Fibroblast of lung (primary cell): ENCODE measurements around the gene FAM193B. TPM values are rescaled to one million over a fixed set of nuclear protein-coding genes. Genes with fewer than 3 reads are reported as not detected.

ENCODE experiments used
- DNase-seq, 2 donors: peaks; one replicate each; pipeline versions ENCODE4 v3.0.0 to v3.0.0-alpha.2; 2010; ENCODE audit warnings: low read depth in 2 of 2
- H2AFZ ChIP-seq: 2 replicates; pipeline ENCODE4 v1.5.1; 2012; ENCODE audit warnings: low read length, control low read depth, inconsistent platforms
- H3K27ac ChIP-seq: 2 replicates; pipeline ENCODE4 v1.5.1; 2011; ENCODE audit warnings: low read length, control low read depth; ENCODE audit not compliant: insufficient read depth
- H3K27me3 ChIP-seq: 2 replicates; pipeline ENCODE4 v1.5.1; 2011; ENCODE audit warnings: mild to moderate bottlenecking, low read length; ENCODE audit not compliant: control insufficient read depth, insufficient read depth
- H3K36me3 ChIP-seq: 2 replicates; pipeline ENCODE4 v1.5.1; 2011; ENCODE audit warnings: low read length; ENCODE audit not compliant: control insufficient read depth, insufficient read depth
- H3K4me1 ChIP-seq: 2 replicates; pipeline ENCODE4 v1.5.1; 2011; ENCODE audit warnings: low read length; ENCODE audit not compliant: control insufficient read depth, insufficient read depth; ENCODE audit errors: extremely low read depth
- H3K4me2 ChIP-seq: 2 replicates; pipeline ENCODE4 v1.5.1; 2011; ENCODE audit warnings: low read length, control low read depth; ENCODE audit not compliant: insufficient read depth; ENCODE audit errors: extremely low read depth
- H3K4me3 ChIP-seq, 4 experiments: fragments of 200-600 bp in 1 of 4; sonication (generic) in 1 of 4; replicated peaks in 1 of 4; 2 replicates each; pipeline ENCODE4 v1.5.1; 2011 to 2016; ENCODE audit warnings: low read length in 4 of 4, low read depth in 3 of 4, mild to moderate bottlenecking in 3 of 4, control low read depth in 2 of 4, inconsistent platforms in 1 of 4, mixed read lengths in 1 of 4; ENCODE audit not compliant: insufficient read depth in 1 of 4; ENCODE audit errors: control extremely low read depth in 1 of 4
- H3K79me2 ChIP-seq: 2 replicates; pipeline ENCODE4 v1.5.1; 2012; ENCODE audit warnings: mild to moderate bottlenecking, low read length, inconsistent platforms; ENCODE audit not compliant: control insufficient read depth, insufficient read depth
- H3K9ac ChIP-seq: 2 replicates; pipeline ENCODE4 v1.5.1; 2011; ENCODE audit warnings: mild to moderate bottlenecking, low read length, control low read depth; ENCODE audit not compliant: insufficient read depth
- H3K9me3 ChIP-seq: 2 replicates; pipeline ENCODE4 v1.5.1; 2012; ENCODE audit warnings: low read depth, low read length; ENCODE audit not compliant: control insufficient read depth, insufficient read depth
- H4K20me1 ChIP-seq: 2 replicates; pipeline ENCODE4 v1.5.1; 2011; ENCODE audit warnings: low read length; ENCODE audit not compliant: control insufficient read depth, insufficient read depth; ENCODE audit errors: extremely low read depth
- EZH2 ChIP-seq: IDR thresholded peaks from 2 replicates; pipeline ENCODE4 v1.5.1; 2012; ENCODE audit warnings: low read length, control low read depth, mild to moderate bottlenecking; ENCODE audit errors: missing control alignments
- polyA plus RNA-seq, 2 donors: library from polyadenylated mRNA; depleted of rRNA in 1 of 2; stranded (reverse) in 1 of 2; unstranded in 1 of 2; fragments of >200 nt; gene quantifications; 2 replicates each; pipeline ENCODE4 v1.2.1, GENCODE V29; 2011 to 2012; ENCODE audit warnings: missing spikeins in 1 of 2
- total RNA-seq: library from RNA; depleted of rRNA; stranded (reverse); fragments of >200 nt; gene quantifications from 2 replicates; pipeline ENCODE4 v1.2.1, GENCODE V29; 2014
- TF ChIP-seq, protein P1 (sequence below), 2 donors: IDR thresholded peaks in 1 of 2; conservative IDR thresholded peaks in 1 of 2; 1 replicate in 1 of 2; 2 replicates in 1 of 2; pipeline ENCODE4 v1.5.1; 2011 to 2012; ENCODE audit warnings: low read length in 2 of 2, control low read depth in 1 of 2, inconsistent platforms in 1 of 2, low read depth in 1 of 2, mild to moderate bottlenecking in 1 of 2

The FAM193B gene
- total and polyA plus RNA-seq, 2 donors (not counting 1 experiment from before 2014, with no cell fraction given): 27.9 to 28.4 TPM

GRCh38 chr5:177491983-177492746, 62.2 kb downstream of the FAM193B start:
- no peak overlapping the region for H2AFZ ChIP-seq
- no peaks in the 10 kb centered on the region for H3K27me3 ChIP-seq
- H3K4me2 ChIP-seq: no peak overlapping the region
- no peaks in the 10 kb centered on the region for H3K9me3 ChIP-seq
- H3K36me3 ChIP-seq: peaks cover 69% of the 10 kb centered on the region
- TF ChIP-seq, protein P1, sequence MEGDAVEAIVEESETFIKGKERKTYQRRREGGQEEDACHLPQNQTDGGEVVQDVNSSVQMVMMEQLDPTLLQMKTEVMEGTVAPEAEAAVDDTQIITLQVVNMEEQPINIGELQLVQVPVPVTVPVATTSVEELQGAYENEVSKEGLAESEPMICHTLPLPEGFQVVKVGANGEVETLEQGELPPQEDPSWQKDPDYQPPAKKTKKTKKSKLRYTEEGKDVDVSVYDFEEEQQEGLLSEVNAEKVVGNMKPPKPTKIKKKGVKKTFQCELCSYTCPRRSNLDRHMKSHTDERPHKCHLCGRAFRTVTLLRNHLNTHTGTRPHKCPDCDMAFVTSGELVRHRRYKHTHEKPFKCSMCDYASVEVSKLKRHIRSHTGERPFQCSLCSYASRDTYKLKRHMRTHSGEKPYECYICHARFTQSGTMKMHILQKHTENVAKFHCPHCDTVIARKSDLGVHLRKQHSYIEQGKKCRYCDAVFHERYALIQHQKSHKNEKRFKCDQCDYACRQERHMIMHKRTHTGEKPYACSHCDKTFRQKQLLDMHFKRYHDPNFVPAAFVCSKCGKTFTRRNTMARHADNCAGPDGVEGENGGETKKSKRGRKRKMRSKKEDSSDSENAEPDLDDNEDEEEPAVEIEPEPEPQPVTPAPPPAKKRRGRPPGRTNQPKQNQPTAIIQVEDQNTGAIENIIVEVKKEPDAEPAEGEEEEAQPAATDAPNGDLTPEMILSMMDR (conservative IDR thresholded peaks at IDR 0.05 in 1 of 2, IDR thresholded peaks at IDR 0.05 in 1 of 2; ENCODE audit: low read depth in 1 of 2, low read length in 2 of 2): no peak
- TF ChIP-seq EZH2: no peak
- H3K79me2 ChIP-seq: peaks cover 54% of the 10 kb centered on the region
- no peaks in the 10 kb centered on the region for H4K20me1 ChIP-seq
- H3K27ac ChIP-seq: peak overlapping the region; percentile 93
- H3K4me1 ChIP-seq: peaks cover 31% of the 10 kb centered on the region
- no peak overlapping the region for H3K9ac ChIP-seq
- DNase-seq: no peak
- H3K4me3 ChIP-seq: no peak overlapping the region

DNA sequence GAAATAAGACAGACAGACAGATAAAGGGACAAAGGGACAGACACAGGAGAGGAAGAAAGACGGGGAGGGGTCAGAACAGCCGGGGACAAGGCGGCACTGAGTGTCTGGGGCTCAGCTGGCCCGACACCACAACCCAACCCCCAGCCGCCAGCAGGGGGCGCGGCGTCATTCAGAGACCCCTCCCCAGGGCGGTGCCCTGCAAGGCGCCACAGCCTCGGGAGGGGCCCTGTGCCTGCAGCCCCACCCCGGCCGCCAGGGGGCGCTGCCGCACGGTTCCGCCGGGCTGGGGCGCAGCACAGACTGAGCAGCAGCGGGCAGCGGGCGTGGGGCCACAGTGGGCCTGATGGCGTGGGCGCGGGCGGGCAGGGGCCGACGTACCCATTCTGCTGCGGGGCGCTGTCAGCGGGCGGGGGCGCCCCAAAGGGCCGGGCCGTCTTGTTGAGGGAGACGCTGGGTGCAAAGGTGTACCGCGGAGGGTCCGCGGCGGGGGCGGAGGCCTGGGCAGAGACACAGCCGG, 62.9 kb downstream of the FAM193B start:
- Histone ChIP-seq H4K20me1 (no peaks in the 10 kb centered on the region), H3K9me3 (no peaks in the 10 kb centered on the region), H3K79me2 (peaks cover 50% of the 10 kb centered on the region), H3K27ac (peak overlapping the region; percentile 20), H3K27me3 (no peaks in the 10 kb centered on the region), H3K4me2 (no peak overlapping the region), H3K36me3 (peaks cover 71% of the 10 kb centered on the region), H2AFZ (no peak overlapping the region), H3K4me3 (no peak overlapping the region), H3K9ac (no peak overlapping the region), H3K4me1 (peaks cover 31% of the 10 kb centered on the region)
- no peak for TF ChIP-seq EZH2
- TF ChIP-seq, protein P1 (conservative IDR thresholded peaks at IDR 0.05 in 1 of 2, IDR thresholded peaks at IDR 0.05 in 1 of 2; ENCODE audit: low read depth in 1 of 2, low read length in 2 of 2): peak; percentile 50 to 55
- DNase-seq: peak in 1 of 2 donors; percentile 53

DNA sequence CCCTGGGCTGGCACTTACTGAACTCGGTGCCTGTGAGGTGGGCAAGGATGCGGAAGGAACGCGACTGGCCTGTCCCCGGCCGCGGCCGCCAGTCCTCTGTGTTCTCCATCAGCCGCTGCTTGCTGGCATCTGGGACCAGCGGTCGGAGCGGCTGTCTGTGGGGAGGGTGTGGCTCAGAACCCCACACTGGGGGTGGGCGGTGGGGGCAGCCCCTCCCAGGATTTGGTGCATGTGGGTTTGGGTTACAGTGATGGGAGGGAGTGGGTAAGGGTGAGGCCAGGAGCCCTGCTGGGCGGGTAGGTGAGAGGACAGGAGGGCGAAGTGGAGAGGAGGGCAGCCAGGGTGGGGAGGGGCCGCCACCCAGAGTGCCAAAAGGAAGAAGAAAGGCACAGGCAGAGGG, 63.4 kb downstream of the FAM193B start:
- TF ChIP-seq EZH2: no peak
- TF ChIP-seq, protein P1 (conservative IDR thresholded peaks at IDR 0.05 in 1 of 2, IDR thresholded peaks at IDR 0.05 in 1 of 2; ENCODE audit: low read depth in 1 of 2, low read length in 2 of 2): no peak
- Histone ChIP-seq H3K27ac (peak overlapping the region; percentile 20), H3K79me2 (peaks cover 47% of the 10 kb centered on the region), H3K9ac (no peak overlapping the region), H4K20me1 (no peaks in the 10 kb centered on the region), H3K4me2 (no peak overlapping the region), H3K9me3 (no peaks in the 10 kb centered on the region), H2AFZ (no peak overlapping the region), H3K4me3 (no peak overlapping the region), H3K4me1 (peaks cover 31% of the 10 kb centered on the region), H3K36me3 (peaks cover 72% of the 10 kb centered on the region), H3K27me3 (no peaks in the 10 kb centered on the region)
- no peak for DNase-seq
